SK-N-SH (cell line): ENCODE results near the gene CREB5. TPM values are rescaled to one million over a fixed set of nuclear protein-coding genes. Genes with fewer than 3 reads are reported as not detected.

Experiments
- CTCF ChIA-PET: fragments of 300-600, 350-600 bp; formaldehyde crosslinking; extraction: SDS; loops from one replicate; lab custom pipeline; 2021; lab: Yijun Ruan, JAX
- POLR2A ChIA-PET: fragments of 350-600 bp; sonication (Branson Sonifier 250); formaldehyde crosslinking; extraction: SDS; loops from one replicate; lab custom pipeline; 2020; ENCODE audit warnings: antibody characterized with exemption, inconsistent platforms; lab: Yijun Ruan, JAX
- DNase-seq: peaks from one replicate; pipeline ENCODE4 v3.0.0; 2012
- H2AFZ ChIP-seq: fragments of 200-600 bp; sonication (generic); 2 replicates; pipeline ENCODE4 v1.8.1; 2016; ENCODE audit warnings: antibody characterized with exemption, mild to moderate bottlenecking, low read depth
- H3F3A ChIP-seq: fragments of 200-600 bp; sonication (generic); replicated peaks from 2 replicates; pipeline ENCODE3; 2016; ENCODE audit warnings: antibody characterized with exemption, mild to moderate bottlenecking; ENCODE audit not compliant: insufficient read depth
- H3K27ac ChIP-seq, 2 experiments: fragments of 200-500 bp in 1 of 2; fragments of 200-600 bp in 1 of 2; sonication (Bioruptor generic) in 1 of 2; sonication (generic), shearing (Covaris generic) in 1 of 2; 2 replicates each; pipeline versions ENCODE4 v1.5.1 to v1.6.1; 2014 to 2016; ENCODE audit warnings: low read depth in 2 of 2, inconsistent platforms in 1 of 2, low read length in 1 of 2, mild to moderate bottlenecking in 1 of 2, mixed read lengths in 1 of 2
- H3K27me3 ChIP-seq: fragments of 200-600 bp; sonication (generic), shearing (Covaris generic); 2 replicates; pipeline ENCODE4 v1.6.1; 2016; ENCODE audit warnings: mixed run types; ENCODE audit not compliant: insufficient read depth
- H3K36me3 ChIP-seq, 2 experiments: fragments of 200-500 bp in 1 of 2; fragments of 200-600 bp in 1 of 2; sonication (Bioruptor generic) in 1 of 2; sonication (generic) in 1 of 2; replicated peaks in 1 of 2; 2 replicates each; pipeline versions ENCODE3 to v1.5.1; 2014 to 2016; ENCODE audit warnings: low read length in 1 of 2, mild to moderate bottlenecking in 1 of 2; ENCODE audit not compliant: insufficient read depth in 2 of 2, control insufficient read depth in 1 of 2
- H3K4me1 ChIP-seq, 2 experiments: fragments of 200-500 bp in 1 of 2; fragments of 200-600 bp in 1 of 2; sonication (Bioruptor generic) in 1 of 2; sonication (generic), shearing (Covaris generic) in 1 of 2; 2 replicates each; pipeline versions ENCODE4 v1.5.1 to v1.6.1; 2014 to 2016; ENCODE audit warnings: low read depth in 1 of 2, low read length in 1 of 2, mixed run types in 1 of 2; ENCODE audit not compliant: insufficient read depth in 2 of 2, control insufficient read depth in 1 of 2
- H3K4me2 ChIP-seq: fragments of 200-600 bp; sonication (generic), shearing (Covaris generic); 2 replicates; pipeline ENCODE4 v1.6.1; 2017; ENCODE audit warnings: mixed run types
- H3K4me3 ChIP-seq, 2 experiments: fragments of 200-500 bp in 1 of 2; fragments of 200-600 bp in 1 of 2; sonication (Bioruptor generic) in 1 of 2; sonication (generic), shearing (Covaris generic) in 1 of 2; 2 replicates each; pipeline versions ENCODE4 v1.5.1 to v1.8.1; 2014 to 2016; ENCODE audit warnings: low read depth in 2 of 2, inconsistent platforms in 1 of 2, low read length in 1 of 2, mild to moderate bottlenecking in 1 of 2, mixed read lengths in 1 of 2, moderate library complexity in 1 of 2
- H3K79me2 ChIP-seq: fragments of 200-600 bp; sonication (generic); 2 replicates; pipeline ENCODE4 v1.8.1; 2017; ENCODE audit warnings: mild to moderate bottlenecking; ENCODE audit not compliant: insufficient read depth
- H3K9ac ChIP-seq: fragments of 200-600 bp; sonication (generic); 2 replicates; pipeline ENCODE4 v1.6.1; 2017; ENCODE audit warnings: mixed run types
- H3K9me2 ChIP-seq: fragments of 200-600 bp; sonication (generic); 2 replicates; pipeline ENCODE4 v1.6.1; 2017; ENCODE audit warnings: mixed run types
- H3K9me3 ChIP-seq: fragments of 200-600 bp; sonication (generic); 2 replicates; pipeline ENCODE4 v1.6.1; 2017; ENCODE audit warnings: mixed run types, mild to moderate bottlenecking, moderate library complexity
- H4K20me1 ChIP-seq: fragments of 200-600 bp; sonication (generic); 2 replicates; pipeline ENCODE4 v1.6.1; 2017; ENCODE audit warnings: mild to moderate bottlenecking, mixed run types; ENCODE audit not compliant: insufficient read depth
- CHD2 ChIP-seq: fragments of 150-350 bp; IDR thresholded peaks from 2 replicates; pipeline ENCODE4 v1.6.1; 2018; ENCODE audit warnings: low read length; ENCODE audit not compliant: partially characterized antibody
- EZH2phosphoT487 ChIP-seq: fragments of 200-600 bp; sonication (generic); IDR thresholded peaks from 2 replicates; pipeline ENCODE4 v1.6.1; 2017; ENCODE audit warnings: low read depth, mixed run types, mild to moderate bottlenecking, antibody characterized with exemption, moderate library complexity, borderline replicate concordance
- FOXM1 ChIP-seq: IDR thresholded peaks from 2 replicates; pipeline ENCODE4 v1.4.0; 2012; ENCODE audit warnings: low read depth, mild to moderate bottlenecking
- GABPA ChIP-seq: IDR thresholded peaks from 2 replicates; pipeline ENCODE4 v1.4.0; 2012; ENCODE audit warnings: low read depth, mild to moderate bottlenecking
- GATA2 ChIP-seq: sonication (generic); formaldehyde crosslinking; IDR thresholded peaks from 2 replicates; pipeline ENCODE4 v1.5.0; 2020; ENCODE audit warnings: mild to moderate bottlenecking, missing genetic modification reagents
- MXI1 ChIP-seq: IDR thresholded peaks from 2 replicates; pipeline ENCODE4 v1.6.1; 2012; ENCODE audit warnings: mild to moderate bottlenecking, low read depth, low read length, improper control_type of control experiment
- NFIC ChIP-seq: IDR thresholded peaks from 2 replicates; pipeline ENCODE4 v1.4.0; 2012; ENCODE audit warnings: borderline replicate concordance
- POLR2AphosphoS5 ChIP-seq: IDR thresholded peaks from 2 replicates; pipeline ENCODE4 v1.6.1; 2012; ENCODE audit warnings: low read depth, low read length
- RAD21 ChIP-seq: IDR thresholded peaks from 2 replicates; pipeline ENCODE4 v1.6.1; 2012; ENCODE audit warnings: mild to moderate bottlenecking, low read length
- RCOR1 ChIP-seq: fragments of 150-350 bp; IDR thresholded peaks from 2 replicates; pipeline ENCODE4 v1.6.1; 2017; ENCODE audit warnings: antibody characterized with exemption, low read length
- TAF1 ChIP-seq: IDR thresholded peaks from 2 replicates; pipeline ENCODE4 v1.6.1; 2012; ENCODE audit warnings: low read depth, mild to moderate bottlenecking, low read length, moderate library complexity, borderline replicate concordance
- TCF12 ChIP-seq: IDR thresholded peaks from 2 replicates; pipeline ENCODE4 v1.4.0; 2012
- TEAD4 ChIP-seq: IDR thresholded peaks from 2 replicates; pipeline ENCODE4 v1.4.0; 2012; ENCODE audit warnings: mild to moderate bottlenecking, borderline replicate concordance; ENCODE audit not compliant: insufficient read depth
- USF1 ChIP-seq: IDR thresholded peaks from 2 replicates; pipeline ENCODE4 v1.4.0; 2012; ENCODE audit warnings: low read depth, borderline replicate concordance
- USF2 ChIP-seq: fragments of 150-350 bp; IDR thresholded peaks from 2 replicates; pipeline ENCODE4 v1.6.1; 2017; ENCODE audit warnings: antibody characterized with exemption, low read length, low read depth, borderline replicate concordance
- YY1 ChIP-seq: IDR thresholded peaks from 2 replicates; pipeline ENCODE4 v1.4.0; 2012; ENCODE audit warnings: low read depth, mild to moderate bottlenecking
- WGBS: methylation state at CpG from one replicate; pipeline ENCODE4 v1.1.6; 2017; ENCODE audit warnings: low lambda C conversion rate; 5-methylcytosine and 5-hydroxymethylcytosine counted together
- polyA plus RNA-seq, 3 experiments: library from polyadenylated mRNA; depleted of rRNA; stranded (reverse); fragments of >200 nt; gene quantifications; 2 replicates each; pipeline ENCODE4 v1.2.3, GENCODE V29; 2012
- TF ChIP-seq, protein P1 (sequence below): IDR thresholded peaks from 2 replicates; pipeline ENCODE4; 2012
- TF ChIP-seq, protein P2 (sequence below): fragments of 150-350 bp; IDR thresholded peaks from 2 replicates; pipeline ENCODE4 v1.6.1; 2016; ENCODE audit warnings: mild to moderate bottlenecking, low read depth, low read length
- TF ChIP-seq, protein P3 (sequence below): IDR thresholded peaks from 2 replicates; pipeline ENCODE4 v1.6.1; 2012; ENCODE audit warnings: mild to moderate bottlenecking, low read depth, low read length, moderate library complexity
- TF ChIP-seq, protein P4 (sequence below): IDR thresholded peaks from 2 replicates; pipeline ENCODE4 v1.4.0; 2012; ENCODE audit warnings: low read depth

The CREB5 gene
- polyA plus RNA-seq, 1 of the 3 experiments (the other 2 are of a cell fraction): 19.3 TPM

DNA sequence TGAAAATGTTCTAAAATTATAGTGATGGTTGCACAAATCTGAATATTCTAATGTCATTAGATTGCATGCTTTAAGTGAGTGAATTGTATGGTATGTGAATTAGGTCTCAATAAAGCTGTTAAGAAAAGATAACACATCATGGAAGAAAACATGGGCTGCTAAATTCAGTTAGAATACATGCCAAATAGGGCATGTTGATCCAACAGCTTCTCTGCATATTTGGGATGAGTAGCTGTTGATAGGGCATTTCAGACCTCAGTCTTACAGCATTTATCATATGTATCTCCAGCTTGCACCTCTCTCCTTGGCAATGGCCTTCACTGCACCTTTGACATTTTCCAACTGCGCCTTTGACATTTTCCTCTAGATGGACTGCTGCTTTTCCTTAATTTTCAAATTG is 13.2 kb downstream of the CREB5 start:
- Histone ChIP-seq H3K79me2 (no peaks in the 10 kb centered on the region), H4K20me1 (no peaks in the 10 kb centered on the region), H3F3A (no peaks in the 10 kb centered on the region), H3K4me2 (no peak overlapping the region), H2AFZ (no peak overlapping the region)
- no peak for TF ChIP-seq RCOR1
- TF ChIP-seq GATA2 (CRISPR knock-in tag): no peak
- no peak for TF ChIP-seq YY1
- no peak for TF ChIP-seq USF1
- TF ChIP-seq, protein P1, sequence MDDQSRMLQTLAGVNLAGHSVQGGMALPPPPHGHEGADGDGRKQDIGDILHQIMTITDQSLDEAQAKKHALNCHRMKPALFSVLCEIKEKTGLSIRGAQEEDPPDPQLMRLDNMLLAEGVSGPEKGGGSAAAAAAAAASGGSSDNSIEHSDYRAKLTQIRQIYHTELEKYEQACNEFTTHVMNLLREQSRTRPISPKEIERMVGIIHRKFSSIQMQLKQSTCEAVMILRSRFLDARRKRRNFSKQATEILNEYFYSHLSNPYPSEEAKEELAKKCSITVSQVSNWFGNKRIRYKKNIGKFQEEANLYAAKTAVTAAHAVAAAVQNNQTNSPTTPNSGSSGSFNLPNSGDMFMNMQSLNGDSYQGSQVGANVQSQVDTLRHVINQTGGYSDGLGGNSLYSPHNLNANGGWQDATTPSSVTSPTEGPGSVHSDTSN: no peak
- no peak for TF ChIP-seq TEAD4
- no peak for TF ChIP-seq RAD21
- no peak for TF ChIP-seq POLR2AphosphoS5
- TF ChIP-seq TCF12: no peak
- no peak for TF ChIP-seq MXI1
- no peak for TF ChIP-seq GABPA
- TF ChIP-seq EZH2phosphoT487: no peak
- no peak for TF ChIP-seq USF2
- TF ChIP-seq NFIC: no peak
- TF ChIP-seq, all 33 proteins: peak for 0
- Histone ChIP-seq H3K9me2 (no peaks in the 10 kb centered on the region), H3K9ac (no peak overlapping the region), H3K4me1 (peaks cover 0 to 2% of the 10 kb centered on the region in 2 experiments; a peak in 1 of 4 replicates), H3K9me3 (no peaks in the 10 kb centered on the region), H3K36me3 (no peaks in the 10 kb centered on the region), H3K27me3 (no peaks in the 10 kb centered on the region; the same call in 1 of the 2 replicates), H3K4me3 (no peak overlapping the region), H3K27ac (no peak overlapping the region)
- ChIA-PET CTCF (interaction anchor here (0.8 to 1.4 kb wide), 3 partner anchors 12 to 13 kb away, joined by 3 to 4 read pairs (median 4); partner anchors contain the start of gene CREB5), POLR2A (no interaction called here)
- DNase-seq: no peak
- WGBS: 76% methylated on average over 1 of the region's 1 CpG

- Histone ChIP-seq H3K4me1 (peaks cover 0 to 2% of the 10 kb centered on the region in 2 experiments; a peak in 1 of 4 replicates), H3K27me3 (peaks cover 13% of the 10 kb centered on the region; the same call in 1 of the 2 replicates), H3K9me2 (no peaks in the 10 kb centered on the region), H4K20me1 (no peaks in the 10 kb centered on the region), H3K4me3 (no peak overlapping the region), H3K9ac (no peak overlapping the region), H3K9me3 (no peaks in the 10 kb centered on the region), H3K4me2 (no peak overlapping the region), H2AFZ (no peak overlapping the region), H3K79me2 (no peaks in the 10 kb centered on the region), H3K36me3 (no peaks in the 10 kb centered on the region), H3K27ac (no peak overlapping the region), H3F3A (no peaks in the 10 kb centered on the region)
- ChIA-PET POLR2A (no interaction called here), CTCF (interaction anchor here (1.0 kb wide), 1 partner anchor 12 kb away, joined by 4 read pairs; no protein-coding TSS in a partner anchor)
- WGBS: 43% methylated on average over 4 of the region's 4 CpGs
- no peak for DNase-seq
- TF ChIP-seq FOXM1 (no peak), TAF1 (no peak), NFIC (no peak), USF2 (no peak), CHD2 (no peak), GATA2 (CRISPR knock-in tag) (no peak)
- TF ChIP-seq, protein P2, sequence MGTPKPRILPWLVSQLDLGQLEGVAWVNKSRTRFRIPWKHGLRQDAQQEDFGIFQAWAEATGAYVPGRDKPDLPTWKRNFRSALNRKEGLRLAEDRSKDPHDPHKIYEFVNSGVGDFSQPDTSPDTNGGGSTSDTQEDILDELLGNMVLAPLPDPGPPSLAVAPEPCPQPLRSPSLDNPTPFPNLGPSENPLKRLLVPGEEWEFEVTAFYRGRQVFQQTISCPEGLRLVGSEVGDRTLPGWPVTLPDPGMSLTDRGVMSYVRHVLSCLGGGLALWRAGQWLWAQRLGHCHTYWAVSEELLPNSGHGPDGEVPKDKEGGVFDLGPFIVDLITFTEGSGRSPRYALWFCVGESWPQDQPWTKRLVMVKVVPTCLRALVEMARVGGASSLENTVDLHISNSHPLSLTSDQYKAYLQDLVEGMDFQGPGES: no peak
- TF ChIP-seq, protein P3, sequence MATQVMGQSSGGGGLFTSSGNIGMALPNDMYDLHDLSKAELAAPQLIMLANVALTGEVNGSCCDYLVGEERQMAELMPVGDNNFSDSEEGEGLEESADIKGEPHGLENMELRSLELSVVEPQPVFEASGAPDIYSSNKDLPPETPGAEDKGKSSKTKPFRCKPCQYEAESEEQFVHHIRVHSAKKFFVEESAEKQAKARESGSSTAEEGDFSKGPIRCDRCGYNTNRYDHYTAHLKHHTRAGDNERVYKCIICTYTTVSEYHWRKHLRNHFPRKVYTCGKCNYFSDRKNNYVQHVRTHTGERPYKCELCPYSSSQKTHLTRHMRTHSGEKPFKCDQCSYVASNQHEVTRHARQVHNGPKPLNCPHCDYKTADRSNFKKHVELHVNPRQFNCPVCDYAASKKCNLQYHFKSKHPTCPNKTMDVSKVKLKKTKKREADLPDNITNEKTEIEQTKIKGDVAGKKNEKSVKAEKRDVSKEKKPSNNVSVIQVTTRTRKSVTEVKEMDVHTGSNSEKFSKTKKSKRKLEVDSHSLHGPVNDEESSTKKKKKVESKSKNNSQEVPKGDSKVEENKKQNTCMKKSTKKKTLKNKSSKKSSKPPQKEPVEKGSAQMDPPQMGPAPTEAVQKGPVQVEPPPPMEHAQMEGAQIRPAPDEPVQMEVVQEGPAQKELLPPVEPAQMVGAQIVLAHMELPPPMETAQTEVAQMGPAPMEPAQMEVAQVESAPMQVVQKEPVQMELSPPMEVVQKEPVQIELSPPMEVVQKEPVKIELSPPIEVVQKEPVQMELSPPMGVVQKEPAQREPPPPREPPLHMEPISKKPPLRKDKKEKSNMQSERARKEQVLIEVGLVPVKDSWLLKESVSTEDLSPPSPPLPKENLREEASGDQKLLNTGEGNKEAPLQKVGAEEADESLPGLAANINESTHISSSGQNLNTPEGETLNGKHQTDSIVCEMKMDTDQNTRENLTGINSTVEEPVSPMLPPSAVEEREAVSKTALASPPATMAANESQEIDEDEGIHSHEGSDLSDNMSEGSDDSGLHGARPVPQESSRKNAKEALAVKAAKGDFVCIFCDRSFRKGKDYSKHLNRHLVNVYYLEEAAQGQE: no peak
- TF ChIP-seq, protein P4, sequence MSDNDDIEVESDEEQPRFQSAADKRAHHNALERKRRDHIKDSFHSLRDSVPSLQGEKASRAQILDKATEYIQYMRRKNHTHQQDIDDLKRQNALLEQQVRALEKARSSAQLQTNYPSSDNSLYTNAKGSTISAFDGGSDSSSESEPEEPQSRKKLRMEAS: no peak
These were observed 14.9 kb downstream of the CREB5 start for GRCh38 chr7:28427236-28427635.
